Measurements from ENCODE around the gene STUM. TPM values are rescaled to one million over a fixed set of nuclear protein-coding genes. Genes with fewer than 3 reads are reported as not detected.
A peak's percentile ranks its signal among the peaks of the same experiment; 100 is the strongest.
"Not testable (repeated sequence)": the region's sequence is repeated elsewhere in the genome, so short reads cannot be mapped to it uniquely, and the experiment has no call there.

STUM gene
- total RNA-seq, 1 donor from 2014 or later = 1.7 TPM

DNA sequence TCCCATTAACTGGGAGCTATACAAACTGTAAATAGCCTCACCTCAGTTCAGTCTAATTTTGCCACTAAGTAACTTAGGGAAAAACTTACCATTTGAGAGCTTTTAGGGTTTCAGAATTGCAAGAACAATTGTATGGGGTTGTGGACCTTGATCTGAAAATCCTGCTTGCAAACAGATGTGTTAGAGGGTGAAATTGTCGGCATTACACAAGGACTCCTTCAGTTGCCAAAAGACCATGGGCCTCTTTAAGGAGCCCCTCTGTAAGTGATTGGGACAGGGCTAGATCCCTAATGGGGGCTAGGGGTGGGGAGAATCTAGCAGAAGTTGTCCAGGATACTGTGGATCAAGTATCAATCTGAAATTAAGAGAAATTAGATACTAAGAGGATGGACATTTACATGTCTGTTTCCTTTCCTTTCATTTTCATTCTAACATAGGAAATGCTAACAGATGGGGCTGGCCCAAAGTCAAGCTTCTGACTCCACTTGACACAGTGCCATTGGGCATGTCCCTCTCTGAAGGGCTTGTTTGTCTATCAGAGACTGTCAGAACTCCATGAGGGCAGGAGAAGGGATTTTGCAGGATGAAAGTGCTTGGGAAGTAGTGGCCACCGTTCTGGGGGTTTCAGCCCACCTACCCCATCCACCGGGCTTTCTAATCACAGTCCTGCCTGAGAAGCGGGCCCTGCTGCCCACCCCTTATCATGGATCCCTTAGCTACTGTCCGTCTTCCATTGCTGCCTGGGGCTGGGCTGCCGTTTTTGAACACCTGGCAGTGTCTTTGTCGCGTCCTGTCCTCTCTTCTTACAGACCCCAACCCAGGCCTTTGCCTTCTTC is 54.7 kb downstream of the STUM start:
- DNase-seq (ENCODE audit: low spot score) = peak; percentile 77

GRCh38 chr1:226603858-226604559 is 55.4 kb downstream of the STUM start:
- no peak for DNase-seq (ENCODE audit: low spot score)

DNA sequence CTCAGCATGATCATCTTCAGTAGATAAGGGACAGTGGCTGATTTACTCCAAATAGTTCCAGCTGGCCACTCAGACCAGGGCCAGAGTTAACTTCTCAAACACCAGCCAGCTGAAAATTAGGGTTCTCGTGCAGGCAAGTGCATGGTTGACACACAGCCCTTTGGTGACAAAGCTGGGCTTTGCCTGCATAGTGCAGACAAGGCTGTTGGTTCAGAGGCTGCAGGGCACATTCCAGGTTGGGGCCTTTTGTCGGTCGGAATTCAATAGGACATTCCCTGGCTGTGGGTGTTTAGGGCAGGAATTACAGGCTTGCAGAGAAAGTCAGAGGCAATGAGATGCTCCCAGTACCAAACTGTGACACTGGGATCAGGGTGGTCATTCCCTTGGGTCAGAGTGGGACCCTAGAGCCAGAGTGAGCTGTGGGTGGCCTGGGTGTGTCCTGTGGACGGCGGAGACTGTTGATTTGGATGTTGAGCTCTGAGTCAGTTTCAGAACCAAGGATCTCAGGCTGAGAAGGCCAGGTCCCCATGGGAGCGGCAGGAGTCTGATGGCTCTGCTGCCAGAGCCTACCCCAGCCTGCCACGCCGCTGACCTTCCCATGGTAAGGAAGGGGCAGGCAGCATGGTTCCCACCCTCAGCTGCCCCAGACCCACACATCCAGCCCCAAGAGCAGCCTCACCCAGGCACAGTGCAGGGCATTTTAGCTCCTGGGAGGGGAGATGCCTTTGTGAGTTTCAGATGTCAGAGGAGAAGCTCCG is 56.2 kb downstream of the STUM start:
- DNase-seq (ENCODE audit: low spot score) = no peak

- no peak for DNase-seq (ENCODE audit: low spot score)
Measured at GRCh38 chr1:226605318-226605950, 56.9 kb downstream of the STUM start.

GRCh38 chr1:226606311-226607267 is 58.0 kb downstream of the STUM start:
- peak; percentile 88 for DNase-seq (ENCODE audit: low spot score)

GRCh38 chr1:226607268-226607660 is 58.7 kb downstream of the STUM start:
- no peak for DNase-seq (ENCODE audit: low spot score)

DNA sequence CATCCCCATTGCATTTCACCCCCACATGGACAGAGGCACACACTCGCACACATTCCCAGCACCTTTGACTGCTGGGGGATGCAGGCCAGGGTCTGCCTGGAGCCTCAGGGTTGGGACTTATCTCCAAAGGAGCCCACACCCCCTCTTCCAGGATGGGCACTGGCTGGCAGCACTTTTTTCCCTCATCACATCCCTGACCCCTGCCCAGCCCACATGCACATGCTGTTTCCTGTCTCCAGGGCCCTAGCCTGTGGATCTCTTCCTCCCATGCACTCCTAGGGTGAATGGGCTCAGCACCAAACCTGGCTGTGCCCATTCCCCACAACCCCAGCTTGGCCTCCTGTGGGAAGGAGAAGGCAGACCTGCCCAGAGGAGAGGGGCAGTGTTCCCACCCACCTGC is 59.3 kb downstream of the STUM start:
- no peak for DNase-seq (ENCODE audit: low spot score)

- peak; percentile 55 for DNase-seq (ENCODE audit: low spot score)
Measured at GRCh38 chr1:226608699-226609505, 60.3 kb downstream of the STUM start.

DNA sequence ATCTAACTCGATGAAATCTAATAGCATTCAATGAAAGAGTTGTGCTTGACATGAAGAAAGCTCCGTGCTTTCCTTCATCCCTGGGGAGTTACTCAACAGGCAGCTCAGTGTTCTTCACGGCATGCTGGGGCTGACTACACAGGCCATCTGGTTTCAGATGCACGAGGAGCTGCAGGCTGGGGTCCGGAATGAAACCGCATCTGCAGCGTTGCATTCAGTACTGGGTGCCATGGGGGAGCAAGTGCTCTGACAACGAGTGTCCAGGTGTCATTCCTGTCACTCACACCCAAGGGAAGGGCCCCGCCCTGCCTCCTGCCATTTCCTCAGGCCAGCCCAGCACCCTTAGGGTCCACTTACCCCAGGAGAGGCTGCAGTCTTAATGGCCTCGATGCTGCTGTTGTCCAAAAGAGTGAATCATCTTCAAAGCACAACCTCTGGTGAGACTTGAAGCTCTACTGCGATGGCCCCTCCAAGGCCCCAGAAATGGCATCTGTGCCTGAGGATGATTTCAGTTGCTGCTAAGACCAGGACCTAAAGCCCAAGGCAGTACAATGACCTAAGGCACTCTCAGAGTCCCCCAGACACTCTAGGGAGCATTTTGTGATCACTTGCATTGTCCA is 61.4 kb downstream of the STUM start:
- DNase-seq (ENCODE audit: low spot score) = peak; percentile 38

DNA sequence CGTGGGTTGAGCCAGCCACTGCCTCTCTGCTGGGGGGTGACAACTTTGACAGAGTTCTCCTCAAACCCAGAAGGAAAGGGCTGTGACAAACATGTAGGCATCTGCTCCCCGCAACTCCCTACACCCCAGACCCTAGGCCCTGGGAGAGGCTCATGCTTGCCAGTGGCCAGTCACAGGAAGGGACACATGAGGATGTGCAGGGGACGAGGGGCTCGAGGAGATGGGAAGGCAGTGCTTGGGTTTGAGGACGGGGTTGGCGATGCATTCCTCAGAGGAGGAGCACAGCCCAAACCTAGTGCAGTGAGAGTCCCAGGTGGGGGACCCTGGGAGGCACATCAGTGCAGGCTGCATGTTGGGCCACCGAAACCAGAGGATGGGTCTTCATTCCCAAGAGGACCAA is 62.1 kb downstream of the STUM start:
- DNase-seq (ENCODE audit: low spot score) = no peak

GRCh38 chr1:226611301-226611700 is 62.7 kb downstream of the STUM start:
- no peak for DNase-seq (ENCODE audit: low spot score)

- DNase-seq (ENCODE audit: low spot score) = not testable (repeated sequence)
Measured at GRCh38 chr1:226611980-226612379, 63.4 kb downstream of the STUM start.

GRCh38 chr1:226615876-226616275 is 67.3 kb downstream of the STUM start:
- no peak for DNase-seq (ENCODE audit: low spot score)

DNA sequence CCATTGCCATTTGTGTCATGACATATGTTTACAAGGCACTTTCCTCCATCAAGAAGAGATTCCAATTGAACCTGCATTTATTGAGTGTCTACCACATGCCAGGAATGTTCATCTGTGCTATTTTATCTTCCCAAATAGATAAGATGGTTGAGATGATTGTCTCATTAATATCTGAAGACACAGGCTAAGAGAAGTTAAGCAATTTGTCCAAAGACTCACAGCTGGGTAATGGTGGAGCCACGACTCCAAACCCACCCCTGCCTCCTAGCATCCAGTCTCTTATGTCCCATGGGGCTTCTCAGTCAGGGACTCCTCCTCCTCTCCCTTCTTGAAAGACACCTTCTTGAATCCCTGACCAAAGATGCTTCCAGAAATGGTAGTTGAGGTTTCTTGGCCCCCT is 68.1 kb downstream of the STUM start:
- DNase-seq (ENCODE audit: low spot score) = no peak

DNA sequence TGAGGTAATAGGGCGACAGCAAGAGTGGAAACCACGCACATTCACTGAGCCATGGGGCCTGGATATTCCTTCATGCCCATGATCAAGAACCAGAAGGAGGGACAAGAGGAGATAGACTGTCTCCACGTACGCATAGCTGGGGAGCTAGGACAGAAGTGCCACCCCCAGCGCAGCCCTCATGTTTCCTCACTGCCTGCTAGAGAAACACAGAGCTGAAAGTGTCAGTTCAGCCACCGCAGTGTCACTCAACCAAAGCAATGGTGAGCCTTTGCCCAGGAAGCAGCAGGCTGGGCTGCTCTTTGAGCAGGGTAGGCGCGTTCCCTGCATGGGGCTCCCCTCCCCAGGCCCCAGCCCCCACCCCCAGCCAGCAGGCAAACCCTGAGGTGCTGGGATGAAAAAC is 68.5 kb downstream of the STUM start:
- no peak for DNase-seq (ENCODE audit: low spot score)

DNA sequence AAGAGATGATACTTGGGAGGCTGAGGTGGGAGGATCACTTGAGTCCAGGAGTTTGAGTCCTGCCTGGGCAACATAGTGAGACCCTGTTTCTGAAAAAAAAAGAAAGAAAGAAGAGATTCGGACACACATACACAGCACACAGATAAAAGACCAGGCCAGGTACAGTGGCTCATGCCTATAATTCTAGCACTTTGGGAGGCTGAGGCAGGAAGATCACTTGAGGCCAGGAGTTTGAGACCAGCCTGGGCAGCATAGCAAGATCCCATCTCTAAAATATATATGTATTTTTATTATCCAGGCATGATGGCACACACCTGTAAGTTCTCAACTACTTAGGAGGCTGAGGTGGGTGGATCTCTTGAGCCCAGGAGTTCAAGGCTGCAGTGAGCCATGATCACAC is 69.2 kb downstream of the STUM start:
- DNase-seq (ENCODE audit: low spot score) = not testable (repeated sequence)

DNA sequence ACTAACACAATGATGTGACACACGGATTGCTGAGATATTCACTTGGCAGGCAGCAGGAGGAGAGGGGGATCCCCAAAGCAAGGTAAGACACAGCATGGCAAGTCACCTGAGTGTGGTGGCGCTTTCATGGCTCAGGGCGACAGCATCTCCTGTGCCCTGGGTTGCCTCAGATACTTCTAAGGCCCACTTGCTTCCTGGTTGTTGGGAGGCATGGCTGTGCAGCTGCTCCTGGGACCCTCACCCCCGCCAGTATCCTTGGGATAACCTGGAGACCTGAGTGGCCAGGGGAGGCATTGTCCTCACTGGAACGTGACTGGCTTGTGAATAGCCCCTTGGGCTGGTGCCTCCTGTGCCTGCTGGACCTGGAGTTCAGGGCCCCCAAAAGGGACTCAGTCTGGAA is 69.8 kb downstream of the STUM start:
- no peak for DNase-seq (ENCODE audit: low spot score)

DNA sequence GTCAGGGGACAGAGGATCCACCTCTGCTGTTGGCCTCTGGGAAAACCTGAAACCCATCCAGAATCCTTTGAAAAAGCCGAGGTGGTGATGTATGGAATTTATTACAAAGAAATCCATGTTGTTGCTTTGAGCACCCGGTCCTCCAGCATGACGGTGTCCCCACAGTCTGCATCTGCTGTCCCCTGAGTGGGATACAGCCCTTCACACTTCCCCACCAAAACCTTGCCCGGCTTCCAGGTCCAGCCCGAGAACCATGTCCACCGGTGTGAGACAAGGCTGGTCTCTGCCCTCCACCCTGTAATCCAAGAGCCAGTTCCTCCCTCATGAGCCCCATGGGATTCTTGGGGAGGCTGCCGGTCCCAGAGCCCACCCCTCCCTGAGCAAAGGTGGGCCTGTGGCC is 70.5 kb downstream of the STUM start:
- no peak for DNase-seq (ENCODE audit: low spot score)

- no peak for DNase-seq (ENCODE audit: low spot score)
Measured at GRCh38 chr1:226622012-226622411, 73.4 kb downstream of the STUM start.
